AG04450 (cell line): Measurements from ENCODE around the gene PBLD. TPM values are rescaled to one million over a fixed set of nuclear protein-coding genes. Genes with fewer than 3 reads are reported as not detected.

Experiments used
- CTCF ChIA-PET: fragments of 300-600, 350-600 bp; formaldehyde crosslinking; extraction: SDS; loops from one replicate; lab custom pipeline; 2022; ENCODE audit warnings: antibody characterized with exemption, inconsistent platforms; lab: Charles Lee
- POLR2A ChIA-PET: fragments of 350-600 bp; formaldehyde crosslinking; extraction: SDS; loops from one replicate; lab custom pipeline; 2021; ENCODE audit warnings: antibody characterized with exemption, inconsistent platforms; lab: Yijun Ruan, JAX
- DNase-seq: peaks from one replicate; pipeline ENCODE4 v3.0.0-alpha.2; 2011; ENCODE audit warnings: low read depth, low spot score
- H3K27ac ChIP-seq: one replicate; pipeline ENCODE4 v1.5.1; 2012; ENCODE audit warnings: low read depth, low read length, control low read depth
- H3K27me3 ChIP-seq: one replicate; pipeline ENCODE4 v1.6.0; 2012; ENCODE audit warnings: low read length; ENCODE audit not compliant: control insufficient read depth, insufficient read depth
- H3K4me3 ChIP-seq: 2 replicates; pipeline ENCODE4 v1.5.1; 2011; ENCODE audit warnings: mild to moderate bottlenecking, low read depth, low read length, control low read depth
- H3K9me3 ChIP-seq: 2 replicates; pipeline ENCODE4 v1.5.1; 2012; ENCODE audit warnings: low read length; ENCODE audit not compliant: control insufficient read depth, insufficient read depth
- CTCF ChIP-seq: IDR thresholded peaks from 2 replicates; pipeline ENCODE4 v1.5.1; 2011; ENCODE audit warnings: low read depth, low read length, control low read depth, inconsistent platforms
- polyA plus RNA-seq: library from polyadenylated mRNA; depleted of rRNA; stranded (reverse); fragments of >200 nt; gene quantifications from 2 replicates; pipeline ENCODE4 v1.2.3, GENCODE V29; 2011

PBLD gene
- polyA plus RNA-seq, 1 experiment, result 1.2 TPM

GRCh38 chr10:68296843-68297663, 35.7 kb downstream of the PBLD start:
- H3K4me3 ChIP-seq, result no peak overlapping the region
- no peak for DNase-seq
- CTCF ChIA-PET, result interaction anchor here (0.6 to 7.6 kb wide), 3 partner anchors 85 to 247 kb away, joined by 3 to 163 read pairs (median 3); no protein-coding TSS in a partner anchor
- no peak for TF ChIP-seq CTCF
- no peak overlapping the region for H3K27ac ChIP-seq
- POLR2A ChIA-PET, result no interaction called here
- H3K27me3 ChIP-seq, result no peaks in the 10 kb centered on the region
- H3K9me3 ChIP-seq, result no peaks in the 10 kb centered on the region

- Histone ChIP-seq H3K27ac (no peak overlapping the region), H3K4me3 (no peak overlapping the region), H3K9me3 (no peaks in the 10 kb centered on the region), H3K27me3 (no peaks in the 10 kb centered on the region)
- DNase-seq, result no peak
- POLR2A ChIA-PET, result no interaction called here
- no peak for TF ChIP-seq CTCF
- CTCF ChIA-PET, result no interaction called here
Observed at GRCh38 chr10:68290736-68291135, 42.0 kb downstream of the PBLD start.

GRCh38 chr10:68288717-68289116, 44.0 kb downstream of the PBLD start:
- ChIA-PET POLR2A (no interaction called here), CTCF (interaction anchor here (0.7 to 1.1 kb wide), 2 partner anchors 13 to 76 kb away, joined by 3 read pairs; no protein-coding TSS in a partner anchor)
- Histone ChIP-seq H3K27me3 (no peaks in the 10 kb centered on the region), H3K9me3 (no peaks in the 10 kb centered on the region), H3K4me3 (no peak overlapping the region), H3K27ac (no peak overlapping the region)
- no peak for DNase-seq
- no peak for TF ChIP-seq CTCF

- no peaks in the 10 kb centered on the region for H3K27me3 ChIP-seq
- H3K4me3 ChIP-seq, result no peak overlapping the region
- no peak for TF ChIP-seq CTCF
- DNase-seq, result peak; percentile 23
- H3K9me3 ChIP-seq, result peaks cover 3% of the 10 kb centered on the region; the same call in 1 of the 2 replicates
- ChIA-PET POLR2A (interaction anchor here (0.6 to 1.1 kb wide), 3 partner anchors 37 to 54 kb away, joined by 3 to 4 read pairs (median 3); partner anchors contain the start of gene HNRNPH3), CTCF (interaction anchor here (1.0 to 2.8 kb wide), 3 partner anchors 18 to 429 kb away, joined by 3 to 9 read pairs (median 5); no protein-coding TSS in a partner anchor)
- peak overlapping the region; percentile 68 for H3K27ac ChIP-seq
Observed at GRCh38 chr10:68284062-68285001, 48.4 kb downstream of the PBLD start.
